ENCODE results near the gene ABCF2.

The ABCF2 gene

GRCh38 chr7:151181011-151181431 is 46.0 kb downstream of the ABCF2 start:
- 97% methylated on average over 19 of the region's 22 CpGs for WGBS (ENCODE audit: insufficient coverage)
- POLR2A ChIA-PET = interaction anchor here (0.6 kb wide), 1 partner anchor 13 kb away, joined by 3 read pairs; no protein-coding TSS in a partner anchor
- Histone ChIP-seq H3K27me3 (replicated peaks in 2 of 5; ENCODE audit: control insufficient read depth in 4 of 5, insufficient read depth in 5 of 5, low read length in 4 of 5) (peaks cover 0 to 11% (median 5%) of the 10 kb centered on the region in 5 experiments), H3K4me1 (ENCODE audit: control extremely low read depth in 1 of 4, control insufficient read depth in 4 of 4, insufficient read depth in 4 of 4, low read length in 3 of 4) (no peaks in the 10 kb centered on the region), H3K9me3 (ENCODE audit: control extremely low read depth in 1 of 5, control insufficient read depth in 4 of 5, insufficient read depth in 2 of 5, low read depth in 1 of 5, low read length in 4 of 5) (no peaks in the 10 kb centered on the region), H3K4me3 (ENCODE audit: control insufficient read depth in 1 of 7, extremely low read depth in 1 of 7, insufficient read depth in 4 of 7, low read depth in 2 of 7, low read length in 6 of 7) (no peak overlapping the region), H3K27ac (ENCODE audit: insufficient read depth in 1 of 2, low read depth in 1 of 2, low read length in 2 of 2, poor library complexity in 1 of 2, severe bottlenecking in 2 of 2) (no peak overlapping the region), H3K36me3 (ENCODE audit: control insufficient read depth in 4 of 4, insufficient read depth in 4 of 4, low read length in 3 of 4) (no peaks in the 10 kb centered on the region)
- no peak for DNase-seq
- CTCF ChIA-PET = interaction anchor here (1.1 kb wide), 2 partner anchors 24 kb away, joined by 3 read pairs; no protein-coding TSS in a partner anchor

- DNase-seq = no peak
- ChIA-PET CTCF (interaction anchor here (1.4 to 1.6 kb wide), 2 partner anchors 8 to 10 kb away, joined by 3 to 6 read pairs; no protein-coding TSS in a partner anchor), POLR2A (no interaction called here)
- no peaks in the 10 kb centered on the region for H3K36me3 ChIP-seq (ENCODE audit: control insufficient read depth in 4 of 4, insufficient read depth in 4 of 4, low read length in 3 of 4)
- WGBS (ENCODE audit: insufficient coverage) = 92% methylated on average over 4 of the region's 4 CpGs
- H3K4me3 ChIP-seq (ENCODE audit: control insufficient read depth in 1 of 7, extremely low read depth in 1 of 7, insufficient read depth in 4 of 7, low read depth in 2 of 7, low read length in 6 of 7) = no peak overlapping the region
- H3K27me3 ChIP-seq (replicated peaks in 2 of 5; ENCODE audit: control insufficient read depth in 4 of 5, insufficient read depth in 5 of 5, low read length in 4 of 5) = peaks cover 0 to 16% (median 11%) of the 10 kb centered on the region in 5 experiments
- H3K9me3 ChIP-seq (ENCODE audit: control extremely low read depth in 1 of 5, control insufficient read depth in 4 of 5, insufficient read depth in 2 of 5, low read depth in 1 of 5, low read length in 4 of 5) = no peaks in the 10 kb centered on the region
- no peak overlapping the region for H3K27ac ChIP-seq (ENCODE audit: insufficient read depth in 1 of 2, low read depth in 1 of 2, low read length in 2 of 2, poor library complexity in 1 of 2, severe bottlenecking in 2 of 2)
- H3K4me1 ChIP-seq (ENCODE audit: control extremely low read depth in 1 of 4, control insufficient read depth in 4 of 4, insufficient read depth in 4 of 4, low read length in 3 of 4) = peaks cover 0 to 2% (median 0%) of the 10 kb centered on the region in 4 experiments
These were observed 47.1 kb downstream of the ABCF2 start for GRCh38 chr7:151179946-151180345.

DNA sequence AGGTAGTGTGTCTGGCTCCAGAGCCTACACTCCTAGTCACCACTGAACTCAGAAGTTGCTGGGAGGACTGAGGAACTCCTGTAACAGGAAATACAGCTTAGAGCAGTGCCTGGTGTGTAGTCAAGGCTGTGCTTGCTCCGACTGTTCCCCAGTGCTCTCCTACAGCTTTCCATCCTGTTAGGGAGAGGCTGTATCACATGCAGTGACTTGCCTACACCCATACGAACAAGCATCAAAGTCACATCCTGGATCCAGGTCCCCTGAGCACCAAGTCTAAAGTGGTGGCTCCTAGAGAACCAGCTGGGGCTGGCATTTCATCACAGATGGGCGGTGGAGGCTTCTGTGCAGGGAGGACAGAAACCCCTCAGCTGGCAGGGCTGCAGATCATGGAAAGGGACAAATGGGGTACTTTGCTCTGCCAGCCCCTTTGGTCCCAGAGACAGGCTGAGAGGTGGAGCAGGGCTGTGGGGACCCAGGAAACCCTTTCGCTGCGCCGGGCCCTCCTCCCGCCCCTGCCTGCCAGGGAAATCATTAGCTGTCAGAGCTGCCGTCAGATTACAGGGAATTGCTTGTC is 47.6 kb downstream of the ABCF2 start:
- CTCF ChIA-PET = interaction anchor here (0.7 to 1.6 kb wide), 6 partner anchors 9 to 124 kb away, joined by 3 to 6 read pairs (median 3); no protein-coding TSS in a partner anchor
- POLR2A ChIA-PET = interaction anchor here (0.5 kb wide), 1 partner anchor 11 kb away, joined by 4 read pairs; no protein-coding TSS in a partner anchor
- no peak for DNase-seq
- no peak overlapping the region for H3K27ac ChIP-seq (ENCODE audit: insufficient read depth in 1 of 2, low read depth in 1 of 2, low read length in 2 of 2, poor library complexity in 1 of 2, severe bottlenecking in 2 of 2)
- peaks cover 0 to 3% (median 0%) of the 10 kb centered on the region in 4 experiments for H3K4me1 ChIP-seq (ENCODE audit: control extremely low read depth in 1 of 4, control insufficient read depth in 4 of 4, insufficient read depth in 4 of 4, low read length in 3 of 4)
- H3K36me3 ChIP-seq (ENCODE audit: control insufficient read depth in 4 of 4, insufficient read depth in 4 of 4, low read length in 3 of 4) = no peaks in the 10 kb centered on the region
- H3K4me3 ChIP-seq (ENCODE audit: control insufficient read depth in 1 of 7, extremely low read depth in 1 of 7, insufficient read depth in 4 of 7, low read depth in 2 of 7, low read length in 6 of 7) = no peak overlapping the region
- H3K9me3 ChIP-seq (ENCODE audit: control extremely low read depth in 1 of 5, control insufficient read depth in 4 of 5, insufficient read depth in 2 of 5, low read depth in 1 of 5, low read length in 4 of 5) = peaks cover 0 to 5% (median 4%) of the 10 kb centered on the region in 5 experiments
- H3K27me3 ChIP-seq (replicated peaks in 2 of 5; ENCODE audit: control insufficient read depth in 4 of 5, insufficient read depth in 5 of 5, low read length in 4 of 5) = peaks cover 0 to 22% (median 11%) of the 10 kb centered on the region in 5 experiments
- 100% methylated on average over 2 of the region's 8 CpGs for WGBS (ENCODE audit: insufficient coverage)

GRCh38 chr7:151178831-151179230 is 48.2 kb downstream of the ABCF2 start:
- Histone ChIP-seq H3K27ac (ENCODE audit: insufficient read depth in 1 of 2, low read depth in 1 of 2, low read length in 2 of 2, poor library complexity in 1 of 2, severe bottlenecking in 2 of 2) (no peak overlapping the region), H3K27me3 (replicated peaks in 2 of 5; ENCODE audit: control insufficient read depth in 4 of 5, insufficient read depth in 5 of 5, low read length in 4 of 5) (peaks cover 0 to 27% (median 11%) of the 10 kb centered on the region in 5 experiments), H3K9me3 (ENCODE audit: control extremely low read depth in 1 of 5, control insufficient read depth in 4 of 5, insufficient read depth in 2 of 5, low read depth in 1 of 5, low read length in 4 of 5) (peaks cover 0 to 10% (median 8%) of the 10 kb centered on the region in 5 experiments), H3K4me1 (ENCODE audit: control extremely low read depth in 1 of 4, control insufficient read depth in 4 of 4, insufficient read depth in 4 of 4, low read length in 3 of 4) (peaks cover 0 to 3% (median 0%) of the 10 kb centered on the region in 4 experiments), H3K36me3 (ENCODE audit: control insufficient read depth in 4 of 4, insufficient read depth in 4 of 4, low read length in 3 of 4) (no peaks in the 10 kb centered on the region), H3K4me3 (ENCODE audit: control insufficient read depth in 1 of 7, extremely low read depth in 1 of 7, insufficient read depth in 4 of 7, low read depth in 2 of 7, low read length in 6 of 7) (no peak overlapping the region)
- 85% methylated on average over 2 of the region's 2 CpGs for WGBS (ENCODE audit: insufficient coverage)
- CTCF ChIA-PET = interaction anchor here (0.7 to 1.6 kb wide), 7 partner anchors 9 to 125 kb away, joined by 3 to 6 read pairs (median 3); no protein-coding TSS in a partner anchor
- DNase-seq = no peak
- POLR2A ChIA-PET = interaction anchor here (0.5 kb wide), 1 partner anchor 11 kb away, joined by 4 read pairs; no protein-coding TSS in a partner anchor

- ChIA-PET CTCF (interaction anchor here (1.1 to 1.6 kb wide), 3 partner anchors 9 to 58 kb away, joined by 3 to 6 read pairs (median 4); no protein-coding TSS in a partner anchor), POLR2A (no interaction called here)
- 94% methylated on average over 9 of the region's 9 CpGs for WGBS (ENCODE audit: insufficient coverage)
- Histone ChIP-seq H3K4me3 (ENCODE audit: control insufficient read depth in 1 of 7, extremely low read depth in 1 of 7, insufficient read depth in 4 of 7, low read depth in 2 of 7, low read length in 6 of 7) (no peak overlapping the region), H3K27me3 (replicated peaks in 2 of 5; ENCODE audit: control insufficient read depth in 4 of 5, insufficient read depth in 5 of 5, low read length in 4 of 5) (peaks cover 0 to 33% (median 11%) of the 10 kb centered on the region in 5 experiments), H3K36me3 (ENCODE audit: control insufficient read depth in 4 of 4, insufficient read depth in 4 of 4, low read length in 3 of 4) (no peaks in the 10 kb centered on the region), H3K4me1 (ENCODE audit: control extremely low read depth in 1 of 4, control insufficient read depth in 4 of 4, insufficient read depth in 4 of 4, low read length in 3 of 4) (peaks cover 0 to 3% (median 0%) of the 10 kb centered on the region in 4 experiments), H3K27ac (ENCODE audit: insufficient read depth in 1 of 2, low read depth in 1 of 2, low read length in 2 of 2, poor library complexity in 1 of 2, severe bottlenecking in 2 of 2) (no peak overlapping the region), H3K9me3 (ENCODE audit: control extremely low read depth in 1 of 5, control insufficient read depth in 4 of 5, insufficient read depth in 2 of 5, low read depth in 1 of 5, low read length in 4 of 5) (peaks cover 0 to 15% (median 13%) of the 10 kb centered on the region in 5 experiments)
- no peak for DNase-seq
These were observed 48.8 kb downstream of the ABCF2 start for GRCh38 chr7:151178236-151178635.

GRCh38 chr7:151177310-151177709 is 49.7 kb downstream of the ABCF2 start:
- ChIA-PET POLR2A (no interaction called here), CTCF (interaction anchor here (0.8 to 1.3 kb wide), 5 partner anchors 8 to 126 kb away, joined by 3 read pairs; no protein-coding TSS in a partner anchor)
- H3K27me3 ChIP-seq (replicated peaks in 2 of 5; ENCODE audit: control insufficient read depth in 4 of 5, insufficient read depth in 5 of 5, low read length in 4 of 5) = peaks cover 0 to 38% (median 12%) of the 10 kb centered on the region in 5 experiments
- peaks cover 0 to 3% (median 0%) of the 10 kb centered on the region in 4 experiments for H3K4me1 ChIP-seq (ENCODE audit: control extremely low read depth in 1 of 4, control insufficient read depth in 4 of 4, insufficient read depth in 4 of 4, low read length in 3 of 4)
- H3K9me3 ChIP-seq (ENCODE audit: control extremely low read depth in 1 of 5, control insufficient read depth in 4 of 5, insufficient read depth in 2 of 5, low read depth in 1 of 5, low read length in 4 of 5) = peaks cover 0 to 18% (median 14%) of the 10 kb centered on the region in 5 experiments
- no peaks in the 10 kb centered on the region for H3K36me3 ChIP-seq (ENCODE audit: control insufficient read depth in 4 of 4, insufficient read depth in 4 of 4, low read length in 3 of 4)
- WGBS (ENCODE audit: insufficient coverage) = 83% methylated on average over 1 of the region's 1 CpG
- H3K4me3 ChIP-seq (ENCODE audit: control insufficient read depth in 1 of 7, extremely low read depth in 1 of 7, insufficient read depth in 4 of 7, low read depth in 2 of 7, low read length in 6 of 7) = no peak overlapping the region
- H3K27ac ChIP-seq (ENCODE audit: insufficient read depth in 1 of 2, low read depth in 1 of 2, low read length in 2 of 2, poor library complexity in 1 of 2, severe bottlenecking in 2 of 2) = no peak overlapping the region
- no peak for DNase-seq

DNA sequence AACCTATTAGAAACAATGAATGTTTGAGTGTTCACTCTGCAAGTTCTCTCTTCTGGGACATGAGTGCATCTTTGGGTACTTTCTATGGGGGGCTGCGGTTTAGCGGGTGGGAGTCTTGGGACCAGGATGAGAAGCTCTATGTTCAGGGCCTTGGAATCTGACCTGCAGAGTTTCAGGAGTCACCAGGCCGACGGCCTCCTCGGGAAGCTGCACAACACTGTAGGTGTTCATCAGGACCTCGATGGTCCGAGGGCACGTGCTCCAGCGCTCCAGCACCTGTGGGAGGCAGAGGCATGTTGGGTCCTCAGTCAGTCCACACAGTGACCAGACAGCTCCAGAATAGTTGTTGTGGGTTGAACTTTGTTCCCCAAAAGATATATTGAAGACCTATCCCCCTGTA is 50.6 kb downstream of the ABCF2 start:
- CTCF ChIA-PET = interaction anchor here (1.0 to 1.3 kb wide), 6 partner anchors 8 to 67 kb away, joined by 3 to 4 read pairs (median 3); no protein-coding TSS in a partner anchor

More for the DNA sequence above, 50.6 kb downstream of the ABCF2 start:
- Histone ChIP-seq H3K4me3 (ENCODE audit: control insufficient read depth in 1 of 7, extremely low read depth in 1 of 7, insufficient read depth in 4 of 7, low read depth in 2 of 7, low read length in 6 of 7) (no peak overlapping the region), H3K4me1 (ENCODE audit: control extremely low read depth in 1 of 4, control insufficient read depth in 4 of 4, insufficient read depth in 4 of 4, low read length in 3 of 4) (peaks cover 0 to 3% (median 0%) of the 10 kb centered on the region in 4 experiments), H3K9me3 (ENCODE audit: control extremely low read depth in 1 of 5, control insufficient read depth in 4 of 5, insufficient read depth in 2 of 5, low read depth in 1 of 5, low read length in 4 of 5) (peaks cover 0 to 18% (median 14%) of the 10 kb centered on the region in 5 experiments), H3K27me3 (replicated peaks in 2 of 5; ENCODE audit: control insufficient read depth in 4 of 5, insufficient read depth in 5 of 5, low read length in 4 of 5) (peaks cover 0 to 40% (median 15%) of the 10 kb centered on the region in 5 experiments), H3K36me3 (ENCODE audit: control insufficient read depth in 4 of 4, insufficient read depth in 4 of 4, low read length in 3 of 4) (no peaks in the 10 kb centered on the region), H3K27ac (ENCODE audit: insufficient read depth in 1 of 2, low read depth in 1 of 2, low read length in 2 of 2, poor library complexity in 1 of 2, severe bottlenecking in 2 of 2) (no peak overlapping the region)
- WGBS (ENCODE audit: insufficient coverage) = 91% methylated on average over 9 of the region's 9 CpGs
- POLR2A ChIA-PET = no interaction called here
- DNase-seq = no peak

Data from common myeloid progenitor, CD34-positive (primary cell).